Measurements from ENCODE around the gene ANKDD1B.

DNA sequence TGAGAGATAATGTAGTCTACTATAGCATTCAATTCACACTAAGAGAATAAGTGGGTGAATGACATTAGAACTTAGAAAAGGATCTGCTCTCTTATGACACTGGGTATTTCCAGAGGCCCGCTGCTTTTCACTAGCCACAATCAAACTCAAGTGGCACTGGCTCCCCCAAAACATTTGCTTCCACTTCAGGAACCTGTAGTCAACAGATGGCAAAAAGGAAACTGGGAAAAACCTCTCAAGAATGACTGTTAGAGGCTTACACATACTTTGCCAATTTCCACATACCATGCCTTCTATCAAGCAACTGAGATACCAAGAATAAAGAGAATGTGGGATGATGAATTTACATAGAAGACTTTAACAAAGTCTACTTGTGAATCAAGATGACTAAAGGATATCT lies 94.8 kb downstream of the ANKDD1B start:
- TF ChIP-seq INSM2 (tag by site-specific recombination; IDR thresholded peaks at IDR 0.05) (no peak), CTCF (tag by site-specific recombination; IDR thresholded peaks at IDR 0.05) (no peak), ZNF629 (tag by site-specific recombination; IDR thresholded peaks at IDR 0.05) (no peak), SP2 (tag by site-specific recombination; IDR thresholded peaks at IDR 0.05) (no peak), ZNF214 (tag by site-specific recombination; IDR thresholded peaks at IDR 0.05; ENCODE audit: borderline replicate concordance) (no peak), ZNF175 (tag by site-specific recombination; IDR thresholded peaks at IDR 0.05) (no peak), GLI2 (tag by site-specific recombination; IDR thresholded peaks at IDR 0.05; ENCODE audit: borderline replicate concordance, low read depth) (no peak), ZNF555 (tag by site-specific recombination; conservative IDR thresholded peaks at IDR 0.05) (no peak), ZBTB7A (tag by site-specific recombination; IDR thresholded peaks at IDR 0.05; ENCODE audit: low read depth) (no peak), KLF1 (tag by site-specific recombination; IDR thresholded peaks at IDR 0.05) (no peak), KLF7 (tag by site-specific recombination; IDR thresholded peaks at IDR 0.05; ENCODE audit: borderline replicate concordance) (no peak), ZNF133 (tag by site-specific recombination; IDR thresholded peaks at IDR 0.05) (no peak)

Measured in HEK293 (cell line).